Spinal cord (tissue), 10 donors: ENCODE measurements around the gene POMT2. TPM values are rescaled to one million over a fixed set of nuclear protein-coding genes. Genes with fewer than 3 reads are reported as not detected.

ENCODE experiments used
- DNase-seq, 6 donors: peaks; one replicate each; pipeline versions ENCODE4 v3.0.0 to v3.0.0-alpha.2; 2013 to 2015; ENCODE audit warnings: low spot score in 6 of 6, low read depth in 4 of 6
- H3K27ac ChIP-seq: one replicate; pipeline ENCODE4 v1.5.1; 2013; ENCODE audit warnings: low read depth, low read length, control low read depth
- H3K27me3 ChIP-seq: one replicate; pipeline ENCODE4 v1.6.1; 2013; ENCODE audit warnings: low read length; ENCODE audit not compliant: control insufficient read depth, insufficient read depth
- H3K36me3 ChIP-seq: one replicate; pipeline ENCODE4 v1.6.1; 2013; ENCODE audit warnings: low read length; ENCODE audit not compliant: control insufficient read depth, insufficient read depth
- H3K4me1 ChIP-seq: one replicate; pipeline ENCODE4 v1.6.1; 2013; ENCODE audit warnings: low read length; ENCODE audit not compliant: control insufficient read depth, insufficient read depth
- H3K4me3 ChIP-seq: one replicate; pipeline ENCODE4 v1.5.1; 2013; ENCODE audit warnings: low read depth, low read length, control low read depth
- H3K9me3 ChIP-seq: one replicate; pipeline ENCODE4 v1.6.1; 2013; ENCODE audit warnings: low read length; ENCODE audit not compliant: control insufficient read depth, insufficient read depth
- WGBS: methylation state at CpG from one replicate; pipeline ENCODE4 v1.1.5; 2013; ENCODE audit warnings: missing lambda C conversion rate; ENCODE audit not compliant: insufficient coverage; 5-methylcytosine and 5-hydroxymethylcytosine counted together
- polyA plus RNA-seq, 2 donors: library from polyadenylated mRNA; unstranded; fragments of 120-200 nt; gene quantifications; one replicate each; pipeline ENCODE4 v1.2.1, GENCODE V29; 2013; ENCODE audit not compliant: insufficient read length in 2 of 2
- total RNA-seq, 2 donors: library from RNA; depleted of rRNA in 1 of 2; stranded (reverse); fragments of 120-200 nt in 1 of 2; fragments of >200 nt in 1 of 2; gene quantifications; one replicate each; pipeline versions ENCODE4 v1.2.3 to v1.2.4, GENCODE V29; 2013 to 2014
- donor health status: healthy.

The POMT2 gene
- total and polyA plus RNA-seq, 4 donors: 19.9 to 55.7 (median 31.2) TPM

DNA sequence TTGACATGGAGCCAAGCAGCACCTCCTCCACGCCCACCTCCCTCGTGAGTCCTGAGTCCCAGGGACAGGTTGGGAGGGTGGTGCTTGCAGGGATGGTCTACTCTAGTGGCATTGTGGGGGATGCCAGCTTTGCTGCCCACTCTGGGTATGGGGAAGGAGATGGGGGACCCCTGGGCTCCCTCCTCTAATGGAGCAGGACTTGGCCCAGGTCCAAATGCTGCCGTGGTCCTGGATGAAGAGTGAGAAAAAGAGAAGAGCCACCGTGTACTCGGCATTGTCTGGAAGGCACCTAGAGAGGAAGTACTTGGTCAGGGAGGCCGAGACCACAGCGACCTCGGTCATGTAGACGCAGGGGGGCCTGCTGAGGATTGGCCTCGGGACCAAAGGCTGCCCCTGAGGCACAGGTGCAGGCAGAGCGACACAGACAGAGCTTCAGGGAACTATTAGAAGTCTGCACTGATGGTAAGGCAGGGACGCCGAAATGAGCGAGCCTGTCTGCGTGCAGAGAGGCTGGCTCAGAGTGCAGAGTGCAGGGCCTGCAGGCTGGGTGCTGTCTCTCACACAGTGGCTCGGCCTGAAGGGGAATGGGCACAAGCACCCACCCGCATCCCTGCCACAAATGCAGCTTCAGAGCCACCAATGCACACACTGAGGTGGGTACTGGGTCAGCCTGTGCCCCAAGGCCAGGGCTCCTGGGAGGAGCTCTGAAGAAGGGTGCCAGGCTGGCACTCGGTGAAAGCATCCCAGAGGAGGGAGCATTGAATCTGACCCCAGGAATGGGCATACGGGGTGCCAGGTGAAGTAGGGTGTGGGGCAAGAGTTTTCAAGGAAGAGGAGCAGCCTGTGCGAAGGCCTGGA, 67.1 kb downstream of the POMT2 start:
- Histone ChIP-seq H3K27ac (no peak overlapping the region), H3K4me1 (no peaks in the 10 kb centered on the region), H3K9me3 (no peaks in the 10 kb centered on the region), H3K36me3 (peaks cover 61% of the 10 kb centered on the region), H3K27me3 (no peaks in the 10 kb centered on the region), H3K4me3 (no peak overlapping the region)
- DNase-seq: no peak
- 64% methylated on average over 18 of the region's 20 CpGs for WGBS

DNA sequence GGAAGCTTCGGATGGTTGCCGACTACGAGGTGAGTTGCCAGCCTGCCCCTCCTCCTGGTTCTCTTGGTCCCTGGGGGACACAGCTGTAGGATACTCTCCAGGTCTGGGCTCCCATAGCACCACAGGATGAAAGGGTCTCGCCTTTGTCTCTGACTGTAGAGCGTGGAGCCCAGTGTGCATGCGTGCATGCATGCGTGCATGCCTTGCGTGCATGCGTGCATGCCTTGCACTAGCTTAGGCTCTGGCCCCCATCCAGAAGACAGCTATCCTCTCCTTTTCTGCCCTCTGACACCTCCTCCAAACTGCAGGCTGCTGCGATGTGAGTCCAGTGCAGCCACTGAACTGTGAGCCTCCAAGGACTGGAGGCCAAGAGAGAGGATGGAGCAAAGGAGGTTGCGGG, 68.8 kb downstream of the POMT2 start:
- WGBS: 75% methylated on average over 9 of the region's 11 CpGs
- no peak for DNase-seq
- H3K4me3 ChIP-seq: no peak overlapping the region
- peaks cover 53% of the 10 kb centered on the region for H3K36me3 ChIP-seq
- H3K27ac ChIP-seq: no peak overlapping the region
- H3K4me1 ChIP-seq: no peaks in the 10 kb centered on the region
- H3K9me3 ChIP-seq: no peaks in the 10 kb centered on the region
- H3K27me3 ChIP-seq: no peaks in the 10 kb centered on the region

DNA sequence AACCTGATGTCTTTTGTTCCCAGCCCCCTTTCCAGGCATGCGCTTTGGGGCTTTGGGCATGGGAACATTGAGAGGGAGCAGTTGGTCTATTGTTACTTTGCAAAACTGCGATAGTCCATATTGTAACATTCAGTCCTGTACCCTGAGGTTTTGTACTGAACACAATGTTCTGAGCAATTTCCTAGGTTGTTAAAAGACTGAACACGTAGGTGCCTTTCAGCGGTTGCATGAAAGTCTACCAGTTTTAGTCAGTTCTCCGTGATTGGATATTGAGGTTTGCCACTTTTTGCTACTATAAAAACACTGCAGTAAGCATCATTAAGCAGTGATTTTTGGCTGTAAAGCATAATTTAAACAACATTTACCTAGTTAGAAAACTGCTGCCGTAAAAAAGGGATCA, 69.8 kb downstream of the POMT2 start:
- H3K36me3 ChIP-seq: peaks cover 49% of the 10 kb centered on the region
- no peaks in the 10 kb centered on the region for H3K4me1 ChIP-seq
- H3K4me3 ChIP-seq: no peak overlapping the region
- H3K27me3 ChIP-seq: no peaks in the 10 kb centered on the region
- WGBS: 70% methylated on average over 1 of the region's 6 CpGs
- H3K27ac ChIP-seq: no peak overlapping the region
- DNase-seq: peak in 1 of 6 donors; percentile 19
- H3K9me3 ChIP-seq: no peaks in the 10 kb centered on the region

DNA sequence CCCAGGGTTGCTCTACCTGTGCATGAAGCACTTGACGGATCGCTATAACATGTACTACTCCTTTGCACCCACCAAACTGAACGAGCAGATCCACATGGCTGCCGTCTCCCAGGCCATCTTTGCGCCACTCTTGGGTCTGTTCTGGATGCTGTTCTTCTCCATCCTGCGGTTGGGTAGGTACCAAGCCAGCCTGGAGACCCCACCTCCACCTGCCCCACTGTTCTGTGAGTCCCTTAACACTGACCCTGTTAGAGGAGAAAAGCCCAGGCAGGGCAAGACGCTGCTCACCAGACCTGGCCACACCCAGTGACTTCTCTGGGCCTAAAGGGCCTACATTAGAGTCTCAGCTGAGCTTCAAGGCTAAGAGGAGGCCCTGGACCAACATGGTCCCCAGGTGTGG, 71.4 kb downstream of the POMT2 start:
- Histone ChIP-seq H3K4me1 (no peaks in the 10 kb centered on the region), H3K27ac (no peak overlapping the region), H3K4me3 (no peak overlapping the region), H3K27me3 (no peaks in the 10 kb centered on the region), H3K9me3 (no peaks in the 10 kb centered on the region), H3K36me3 (peaks cover 53% of the 10 kb centered on the region)
- WGBS: 93% methylated on average over 7 of the region's 7 CpGs
- no peak for DNase-seq

DNA sequence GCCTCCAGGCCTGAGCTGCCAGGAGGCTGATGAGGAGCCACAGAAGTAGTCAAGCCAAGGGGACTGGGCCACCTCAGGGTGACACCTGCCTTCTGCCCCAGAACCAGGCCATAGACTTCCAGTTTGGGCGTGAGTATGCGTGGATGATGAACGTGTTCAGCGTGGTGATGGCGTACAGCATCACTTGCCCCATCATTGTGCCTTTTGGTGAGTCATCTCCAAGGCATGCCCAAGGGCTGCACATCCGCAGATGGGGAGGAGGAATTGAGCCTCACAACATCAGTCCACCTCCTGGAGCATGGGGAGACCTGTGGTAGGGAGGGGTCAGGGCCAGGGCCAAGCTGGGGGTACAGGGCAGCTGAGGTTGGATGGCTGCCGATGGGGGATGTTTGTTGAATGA, 72.0 kb downstream of the POMT2 start:
- Histone ChIP-seq H3K4me3 (no peak overlapping the region), H3K27ac (no peak overlapping the region), H3K36me3 (peaks cover 54% of the 10 kb centered on the region), H3K27me3 (no peaks in the 10 kb centered on the region), H3K4me1 (no peaks in the 10 kb centered on the region), H3K9me3 (no peaks in the 10 kb centered on the region)
- WGBS: 96% methylated on average over 6 of the region's 7 CpGs
- DNase-seq: no peak

DNA sequence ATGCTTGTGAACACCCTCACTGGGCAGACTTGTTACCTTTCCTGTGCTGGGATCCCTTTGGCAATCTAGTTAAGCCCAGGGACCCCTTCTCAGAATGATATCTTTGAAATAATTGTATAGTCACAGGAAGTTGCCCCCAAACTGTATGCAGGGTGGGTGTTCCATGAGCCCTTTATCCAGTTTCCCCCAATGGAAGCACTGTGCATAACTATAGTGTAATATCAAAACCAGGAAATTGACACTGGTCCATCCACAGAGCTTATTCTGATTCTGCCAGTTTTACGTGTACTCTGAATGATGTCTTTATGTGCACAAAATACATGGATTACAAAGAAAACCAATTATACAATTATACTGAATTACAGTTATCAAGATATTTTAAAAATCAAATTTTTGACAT, 73.9 kb downstream of the POMT2 start:
- WGBS: no CpG with 5 or more reads among the region's 1 CpG
- no peak for DNase-seq
- Histone ChIP-seq H3K9me3 (no peaks in the 10 kb centered on the region), H3K27me3 (no peaks in the 10 kb centered on the region), H3K4me3 (no peak overlapping the region), H3K4me1 (no peaks in the 10 kb centered on the region), H3K36me3 (peaks cover 56% of the 10 kb centered on the region), H3K27ac (no peak overlapping the region)

DNA sequence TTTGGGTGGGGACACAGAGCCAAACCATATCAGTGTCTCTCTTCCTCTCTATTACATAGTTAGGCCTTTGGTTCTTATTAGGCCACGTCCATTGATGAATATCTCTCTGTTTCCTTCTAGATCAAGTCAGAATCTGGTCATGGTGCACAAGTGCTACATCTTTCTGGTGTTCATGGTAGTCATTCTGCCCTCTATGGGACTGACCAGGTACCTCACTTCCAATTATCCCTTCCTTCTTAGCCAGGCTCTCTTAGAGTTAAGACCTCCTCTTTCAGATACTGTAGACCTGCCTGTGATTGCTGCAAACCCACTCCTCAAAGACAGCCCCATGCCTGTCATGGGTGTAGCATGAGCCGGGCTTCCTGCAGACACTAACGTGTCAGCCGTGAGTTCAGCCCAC, 74.9 kb downstream of the POMT2 start:
- Histone ChIP-seq H3K9me3 (no peaks in the 10 kb centered on the region), H3K27me3 (no peaks in the 10 kb centered on the region), H3K27ac (no peak overlapping the region), H3K4me1 (no peaks in the 10 kb centered on the region), H3K36me3 (peaks cover 52% of the 10 kb centered on the region), H3K4me3 (no peak overlapping the region)
- DNase-seq: no peak
- 84% methylated on average over 3 of the region's 4 CpGs for WGBS

DNA sequence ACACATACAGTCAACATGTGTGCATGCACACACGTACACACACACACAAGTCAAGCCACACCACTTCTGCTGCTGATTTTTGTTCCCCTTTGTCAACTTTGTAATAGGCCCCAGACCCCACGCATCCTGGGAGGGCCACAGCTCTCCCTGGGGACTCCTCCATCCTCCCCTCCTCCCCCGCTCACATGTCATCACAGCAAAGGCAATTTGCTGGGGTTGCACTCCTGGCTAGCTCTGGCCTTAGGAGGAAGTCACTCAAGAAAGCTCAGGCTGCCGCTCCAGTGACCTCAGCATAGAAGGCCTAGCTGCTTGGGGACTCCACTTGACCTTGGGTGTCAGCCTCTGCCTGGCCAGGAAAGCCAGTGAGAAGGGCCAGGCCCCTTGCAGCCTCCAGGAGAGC, 76.8 kb downstream of the POMT2 start:
- H3K36me3 ChIP-seq: peaks cover 60% of the 10 kb centered on the region
- no peaks in the 10 kb centered on the region for H3K4me1 ChIP-seq
- no peak overlapping the region for H3K27ac ChIP-seq
- WGBS: 81% methylated on average over 4 of the region's 4 CpGs
- no peak overlapping the region for H3K4me3 ChIP-seq
- no peak for DNase-seq
- H3K9me3 ChIP-seq: no peaks in the 10 kb centered on the region
- no peaks in the 10 kb centered on the region for H3K27me3 ChIP-seq

DNA sequence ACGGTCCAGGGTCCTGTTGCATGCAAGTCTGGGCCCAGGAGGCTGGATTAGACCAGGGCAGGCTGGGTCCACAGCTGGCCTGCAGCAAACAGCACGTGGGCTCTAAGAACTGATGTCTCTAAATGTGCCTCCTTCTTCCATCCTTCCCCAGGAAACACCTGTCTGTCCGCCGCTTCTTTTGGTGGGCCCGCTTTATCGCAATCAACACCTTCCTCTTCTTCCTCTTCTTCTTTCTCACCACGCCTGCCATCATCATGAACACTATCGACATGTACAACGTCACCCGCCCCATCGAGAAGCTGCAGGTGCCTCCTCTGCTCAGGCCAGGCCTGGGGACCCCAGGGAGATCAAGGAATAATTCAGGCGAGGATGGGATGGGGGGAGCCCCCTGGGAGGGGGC, 77.9 kb downstream of the POMT2 start:
- H3K36me3 ChIP-seq: peaks cover 52% of the 10 kb centered on the region
- no peaks in the 10 kb centered on the region for H3K9me3 ChIP-seq
- no peak overlapping the region for H3K27ac ChIP-seq
- H3K4me3 ChIP-seq: no peak overlapping the region
- H3K4me1 ChIP-seq: peaks cover 4% of the 10 kb centered on the region
- DNase-seq: no peak
- H3K27me3 ChIP-seq: no peaks in the 10 kb centered on the region
- WGBS: 88% methylated on average over 12 of the region's 12 CpGs

DNA sequence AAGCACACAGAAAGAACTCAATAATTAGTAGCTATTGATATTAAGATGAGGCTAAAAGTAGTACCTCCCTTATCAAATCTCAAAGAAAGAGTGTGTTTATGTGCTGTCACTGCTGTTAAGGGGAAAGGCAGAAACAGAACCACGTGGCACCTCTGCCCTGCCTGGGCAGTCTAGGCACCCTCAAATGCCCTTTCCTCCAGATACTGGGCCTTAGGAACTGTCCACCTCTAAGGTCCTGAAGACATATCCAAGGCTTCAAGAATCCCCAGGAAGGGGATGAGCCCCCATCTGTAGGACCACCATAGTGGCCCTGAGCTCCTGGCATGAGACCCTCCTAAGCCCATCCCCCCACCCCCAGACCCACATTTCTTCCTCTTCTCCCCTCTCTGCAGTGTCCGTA, 78.7 kb downstream of the POMT2 start:
- Histone ChIP-seq H3K36me3 (peaks cover 58% of the 10 kb centered on the region), H3K27ac (no peak overlapping the region), H3K4me1 (peaks cover 4% of the 10 kb centered on the region), H3K4me3 (no peak overlapping the region), H3K9me3 (no peaks in the 10 kb centered on the region), H3K27me3 (no peaks in the 10 kb centered on the region)
- DNase-seq: no peak
- 100% methylated on average over 1 of the region's 2 CpGs for WGBS
